HG02973 (cell line): Measurements from ENCODE around the gene USP33.
"Not testable (repeated sequence)": the region's sequence is repeated elsewhere in the genome, so short reads cannot be mapped to it uniquely, and the experiment has no call there.

Experiments used
- ATAC-seq: cut with Tn5 transposase; IDR thresholded peaks from one replicate; pipeline ENCODE4 v1.9.1; 2021; ENCODE audit warnings: moderate library complexity; ENCODE audit not compliant: unreplicated experiment

The USP33 gene

DNA sequence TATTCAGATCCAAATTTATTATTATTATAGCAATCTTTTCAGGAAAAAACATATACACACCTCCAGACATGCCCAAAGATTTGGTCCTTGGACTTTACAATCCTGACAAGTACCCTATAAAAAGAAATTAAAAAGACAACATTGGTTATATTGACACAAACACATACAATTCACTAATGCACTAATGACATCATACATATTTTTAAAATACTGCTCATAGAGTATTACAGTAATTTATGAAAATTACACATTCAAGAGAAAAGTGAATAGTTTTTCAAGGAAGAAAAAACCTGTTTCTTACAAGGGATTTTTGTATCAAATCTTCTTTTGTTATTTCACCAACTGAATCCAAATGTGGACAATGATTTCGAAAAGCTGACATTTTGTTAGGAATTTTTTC is 18.3 kb downstream of the USP33 start:
- ATAC-seq, result no peak

DNA sequence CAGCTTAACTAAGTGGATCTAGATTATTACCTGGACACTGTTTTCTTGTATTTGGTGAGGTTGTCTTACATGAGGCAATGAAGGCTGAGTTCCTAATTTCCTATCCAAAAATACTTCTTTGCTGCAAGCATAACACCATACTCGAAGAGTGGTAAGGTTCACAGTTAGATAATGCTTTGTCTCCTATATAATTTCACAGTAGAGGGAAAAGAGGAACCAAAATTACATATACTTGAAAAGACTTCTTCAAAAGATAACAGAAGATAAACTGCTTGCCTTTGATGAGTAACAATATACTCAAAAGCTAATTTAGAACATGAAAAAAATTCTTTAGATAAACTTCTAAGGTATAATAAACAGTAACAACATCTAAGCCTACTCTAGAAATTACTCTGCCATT is 20.4 kb downstream of the USP33 start:
- ATAC-seq, result no peak

DNA sequence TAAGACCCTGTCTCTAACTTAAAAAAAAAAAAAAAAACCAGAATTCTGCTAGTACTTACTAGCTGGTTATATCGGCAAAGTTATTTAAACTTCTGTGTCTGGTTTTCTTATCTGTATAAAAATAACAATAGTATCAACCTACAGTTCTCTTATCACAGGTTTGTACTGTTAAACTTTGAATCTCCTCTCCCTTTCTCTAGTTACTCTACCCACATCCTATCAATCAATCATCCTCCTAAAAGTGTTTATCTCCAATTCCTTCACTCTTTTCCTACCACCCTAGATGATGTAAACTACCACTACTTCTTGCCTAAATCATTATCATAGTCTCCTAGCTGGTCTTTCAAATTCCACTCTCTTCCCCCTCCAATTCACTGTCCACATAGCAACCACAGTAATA is 27.6 kb downstream of the USP33 start:
- no peak for ATAC-seq

DNA sequence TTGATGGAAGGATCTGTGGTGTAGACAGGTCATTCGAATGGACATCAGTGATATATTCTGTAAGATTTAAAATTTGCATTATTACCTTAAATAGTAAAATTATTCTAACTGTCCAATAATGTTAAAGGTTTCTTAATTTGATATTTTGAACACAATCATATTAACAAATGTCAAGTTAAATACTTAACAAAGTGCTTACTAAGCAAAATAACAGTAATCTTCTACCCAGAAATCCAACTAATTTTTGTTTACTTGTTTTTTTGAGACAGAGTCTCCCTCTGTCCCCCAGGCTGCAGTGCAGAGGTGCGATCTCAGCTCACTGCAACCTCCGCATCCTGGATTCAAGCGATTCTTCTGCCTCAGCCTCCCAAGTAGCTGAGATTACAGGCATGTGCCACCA is 33.9 kb downstream of the USP33 start:
- ATAC-seq, result no peak

DNA sequence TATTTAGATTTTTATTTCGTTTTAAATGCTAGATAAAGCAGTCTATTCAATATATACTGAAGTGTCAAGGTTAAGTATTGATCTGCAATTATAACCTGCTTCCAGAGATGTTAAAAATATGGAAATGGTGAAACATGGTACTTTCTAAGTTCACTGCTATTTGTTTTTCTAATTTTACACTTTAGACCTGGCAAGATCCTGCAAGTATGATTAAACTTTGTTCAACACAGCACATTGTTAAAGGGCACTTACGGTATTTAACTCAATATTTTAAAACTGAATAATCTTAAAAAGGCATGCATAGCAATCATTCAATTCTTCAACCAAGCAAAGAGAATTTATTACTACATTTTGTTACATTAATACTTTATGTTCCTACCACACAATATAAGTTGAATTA is 41.5 kb downstream of the USP33 start:
- no peak for ATAC-seq

DNA sequence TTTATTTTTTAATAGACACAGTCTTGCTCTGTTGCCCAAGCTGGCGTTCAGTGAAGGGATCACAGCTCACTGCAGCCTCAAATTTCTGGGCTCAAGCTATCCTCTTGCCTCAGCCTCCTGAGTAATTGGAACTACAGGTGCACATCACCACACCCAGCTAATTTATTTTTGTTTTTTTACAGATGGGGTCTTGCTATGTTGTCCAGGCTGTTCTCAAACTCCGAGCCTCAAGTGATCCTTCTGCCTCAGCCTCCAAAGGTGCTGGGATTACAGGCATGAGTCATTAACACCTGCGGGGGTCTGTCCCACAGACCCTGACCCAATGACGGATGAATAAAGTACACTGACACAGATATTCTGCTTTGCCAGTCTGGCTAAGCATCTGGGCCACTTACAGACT is 43.6 kb downstream of the USP33 start:
- ATAC-seq, result no peak

DNA sequence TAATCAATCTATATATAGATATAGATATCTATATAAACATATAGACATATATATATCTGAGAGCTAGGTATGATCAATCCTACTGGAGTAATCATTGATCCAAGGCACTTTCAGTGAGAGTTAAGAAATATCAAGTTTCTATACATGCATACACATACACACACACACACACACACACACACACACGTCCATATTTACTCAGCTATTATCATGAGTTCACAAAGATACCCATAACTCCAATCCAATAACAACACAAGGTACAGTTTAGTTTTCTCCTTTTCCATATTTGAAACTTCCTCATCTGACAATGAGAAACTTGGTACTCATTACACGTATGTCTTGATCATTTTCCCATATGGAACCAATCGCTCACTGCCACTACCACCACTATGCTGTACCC is 49.9 kb downstream of the USP33 start:
- no peak for ATAC-seq

DNA sequence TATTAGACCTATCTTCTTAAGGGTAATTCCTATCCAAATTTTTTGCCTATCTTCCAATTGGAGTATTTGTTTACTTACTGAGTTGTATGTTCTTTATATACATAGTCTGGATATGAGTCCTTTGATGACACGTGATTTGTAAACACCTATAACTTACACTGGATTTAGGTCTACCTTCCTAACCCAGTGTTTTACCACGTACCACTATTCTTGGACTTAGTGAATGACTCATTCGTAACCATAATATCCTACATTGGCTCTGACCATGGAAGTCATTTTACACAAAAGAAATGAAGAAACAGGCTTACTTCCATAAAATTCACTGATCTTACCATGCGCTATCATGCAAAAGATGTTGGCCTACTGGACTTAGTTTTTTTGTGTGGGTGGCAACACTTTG is 53.3 kb downstream of the USP33 start:
- no peak for ATAC-seq

DNA sequence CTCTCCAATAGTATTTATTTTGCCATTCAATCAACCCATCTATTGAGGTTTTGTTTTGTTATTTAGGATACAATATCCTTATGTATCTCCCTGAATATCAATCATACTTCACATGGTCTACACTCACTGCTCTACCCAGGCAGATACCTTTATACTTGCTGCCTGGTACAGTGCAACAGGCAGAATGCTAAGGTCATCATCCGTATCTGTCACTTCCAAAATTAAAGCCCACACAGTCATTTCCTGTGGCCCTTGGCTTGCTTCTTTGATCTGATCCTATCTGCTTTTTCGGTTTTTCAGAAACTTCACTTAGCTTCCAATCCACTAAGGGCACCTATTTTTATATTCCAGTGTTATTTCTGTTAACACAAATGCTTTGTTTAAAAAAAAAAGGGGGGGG is 54.9 kb downstream of the USP33 start:
- ATAC-seq, result no peak

DNA sequence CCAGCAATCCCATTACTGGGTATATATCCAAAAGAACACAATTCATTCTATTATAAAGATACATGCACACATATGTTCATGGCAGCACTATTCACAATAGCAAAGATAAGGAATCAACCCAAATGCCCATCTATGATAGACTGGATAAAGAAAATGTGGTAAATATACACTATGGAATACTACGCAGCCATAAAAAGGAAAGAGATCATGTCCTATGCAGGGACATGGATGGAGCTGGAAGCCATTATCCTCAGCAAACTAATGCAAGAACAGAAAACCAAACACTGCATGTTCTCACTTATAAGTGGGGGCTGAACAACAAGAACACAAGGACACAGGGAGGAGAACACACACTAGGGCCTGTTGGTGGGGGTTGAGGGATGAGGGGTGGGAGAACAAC is 60.0 kb downstream of the USP33 start:
- not testable (repeated sequence) for ATAC-seq

DNA sequence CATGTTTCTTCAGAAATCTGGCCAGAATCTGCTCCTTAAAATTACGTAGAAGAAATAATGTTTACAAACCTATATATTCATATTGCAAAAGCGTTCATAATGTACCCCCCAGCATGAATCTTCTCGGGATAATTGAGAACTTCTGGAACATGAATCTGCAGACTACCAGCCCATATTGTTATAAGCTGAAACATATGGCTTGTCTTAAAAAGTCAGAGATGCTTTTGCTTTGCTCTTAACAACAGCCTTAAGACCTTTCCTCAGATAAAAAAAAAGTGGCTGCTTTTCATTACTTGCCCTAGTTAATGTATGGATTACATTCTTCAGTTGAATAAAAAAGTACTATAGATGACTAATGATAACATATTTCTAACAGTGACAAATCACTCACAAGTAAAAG is 62.2 kb downstream of the USP33 start:
- no peak for ATAC-seq

DNA sequence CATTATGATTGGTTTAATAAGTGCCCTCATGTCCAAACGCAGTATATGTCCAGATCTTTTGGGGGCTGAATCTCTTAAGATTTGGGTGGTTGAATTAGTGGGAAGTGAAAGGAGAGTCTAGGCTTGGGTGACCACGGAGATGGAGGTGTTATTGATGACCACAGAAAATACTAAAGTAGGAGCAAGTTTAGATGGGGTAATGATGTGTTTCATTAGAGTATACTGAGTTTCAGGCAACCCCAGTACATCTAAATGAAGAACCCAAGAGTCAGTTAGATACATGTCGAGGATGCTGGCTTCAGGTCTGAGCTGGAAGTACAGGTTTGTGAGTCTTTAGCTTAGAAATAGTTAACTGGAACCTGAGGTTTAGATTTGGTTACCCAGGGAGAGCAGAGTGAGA is 70.7 kb downstream of the USP33 start:
- ATAC-seq, result no peak

DNA sequence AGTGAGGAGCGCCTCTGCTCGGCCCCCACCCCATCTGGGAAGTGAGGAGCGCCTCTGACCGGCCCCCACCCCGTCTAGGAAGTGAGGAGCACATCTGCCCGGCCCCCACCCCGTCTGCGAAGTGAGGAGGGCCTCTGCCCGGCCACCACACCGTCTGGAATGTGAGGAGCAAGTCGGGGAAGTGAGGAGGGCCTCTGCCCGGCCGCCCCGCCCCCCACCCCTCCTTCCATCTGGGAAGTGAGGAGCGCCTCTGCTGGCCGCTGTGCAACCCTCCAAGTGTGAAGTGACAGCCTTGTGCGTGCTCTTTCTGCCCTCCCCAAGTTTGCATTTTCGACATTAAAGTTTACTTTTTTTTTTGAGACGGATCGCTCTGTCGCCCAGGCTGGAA is 72.1 kb downstream of the USP33 start:
- no peak for ATAC-seq

DNA sequence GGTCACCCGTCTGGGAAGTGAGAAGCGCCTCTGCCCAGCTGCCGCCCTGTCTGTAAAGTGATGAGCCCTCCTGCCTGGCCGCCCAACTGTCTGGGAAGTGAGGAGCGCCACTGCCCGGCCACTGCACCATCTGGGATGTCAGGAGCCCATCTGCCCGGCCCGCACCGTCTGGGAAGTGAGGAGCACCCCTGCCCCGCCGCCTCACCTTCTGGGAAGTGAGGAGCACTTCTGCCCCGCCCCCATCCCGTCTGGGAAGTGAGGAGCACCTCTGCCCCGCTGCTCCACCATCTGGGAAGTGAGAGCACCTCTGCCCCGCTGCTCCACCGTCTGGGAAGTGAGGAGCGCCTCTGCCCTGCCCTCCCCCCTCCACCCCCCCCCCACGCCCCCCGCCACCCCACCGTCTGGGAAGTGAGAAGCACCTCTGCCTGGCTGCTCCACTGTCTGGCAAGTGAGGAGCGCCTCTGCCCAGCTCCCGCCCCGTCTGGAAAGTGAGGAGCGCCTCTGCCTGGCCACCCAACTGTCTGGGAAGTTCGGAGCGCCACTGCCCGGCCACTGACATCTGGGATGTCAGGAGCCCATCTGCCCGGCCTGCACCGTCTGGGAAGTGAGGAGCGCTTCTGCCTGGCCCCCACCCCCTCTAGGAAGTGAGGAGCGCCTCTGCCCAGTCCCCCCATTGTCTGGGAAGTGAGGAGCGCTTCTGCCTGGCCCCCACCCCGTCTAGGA is 72.7 kb downstream of the USP33 start:
- no peak for ATAC-seq

DNA sequence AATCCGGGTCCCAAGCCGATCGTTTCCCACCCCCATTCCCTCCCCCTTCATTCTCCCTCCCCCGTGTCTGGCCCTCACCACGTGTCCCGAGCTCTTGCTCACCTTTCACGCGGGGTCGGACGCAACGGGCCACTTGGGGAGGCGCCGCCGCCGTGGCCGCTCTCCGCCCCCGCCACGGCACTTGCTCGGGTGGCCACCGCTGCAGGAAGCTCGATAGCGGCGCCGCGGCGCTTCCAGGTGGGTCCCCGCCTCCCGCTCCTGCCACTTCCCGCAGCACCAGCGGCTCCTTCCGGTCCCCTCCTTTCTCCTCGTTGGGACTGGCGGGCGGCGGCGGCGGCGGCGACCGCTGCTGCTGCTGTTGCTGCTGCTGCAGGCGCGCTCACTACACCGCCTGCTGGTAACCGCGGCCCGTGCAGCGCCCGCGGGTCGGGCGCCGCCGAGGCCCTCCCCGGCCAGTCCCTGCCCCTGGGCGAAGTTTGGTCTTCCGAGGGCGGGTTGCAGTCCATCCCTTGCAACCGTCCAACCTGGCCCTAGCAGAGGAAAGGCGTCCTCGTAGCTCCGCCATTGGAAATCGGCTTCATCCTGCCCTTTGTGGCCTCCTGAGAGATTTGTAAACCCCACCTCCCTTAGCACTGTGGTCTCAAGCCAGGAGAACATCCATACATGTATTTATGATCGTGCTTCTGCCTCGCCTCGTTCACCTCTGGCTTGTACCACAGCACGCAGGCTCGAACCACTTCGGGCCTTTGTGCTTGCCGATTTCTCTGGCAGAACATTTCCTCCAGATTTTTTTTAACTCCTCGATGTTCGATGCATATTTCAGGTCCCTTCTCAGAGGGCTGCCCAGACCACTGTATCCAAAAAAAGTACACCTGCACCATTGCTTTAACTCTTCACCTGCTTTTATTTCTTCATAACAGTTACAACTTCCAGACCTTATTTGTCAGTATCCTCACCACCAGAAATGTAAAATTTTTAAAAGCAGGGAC is 76.2 kb downstream of the USP33 start:
- peak; percentile 73 for ATAC-seq

DNA sequence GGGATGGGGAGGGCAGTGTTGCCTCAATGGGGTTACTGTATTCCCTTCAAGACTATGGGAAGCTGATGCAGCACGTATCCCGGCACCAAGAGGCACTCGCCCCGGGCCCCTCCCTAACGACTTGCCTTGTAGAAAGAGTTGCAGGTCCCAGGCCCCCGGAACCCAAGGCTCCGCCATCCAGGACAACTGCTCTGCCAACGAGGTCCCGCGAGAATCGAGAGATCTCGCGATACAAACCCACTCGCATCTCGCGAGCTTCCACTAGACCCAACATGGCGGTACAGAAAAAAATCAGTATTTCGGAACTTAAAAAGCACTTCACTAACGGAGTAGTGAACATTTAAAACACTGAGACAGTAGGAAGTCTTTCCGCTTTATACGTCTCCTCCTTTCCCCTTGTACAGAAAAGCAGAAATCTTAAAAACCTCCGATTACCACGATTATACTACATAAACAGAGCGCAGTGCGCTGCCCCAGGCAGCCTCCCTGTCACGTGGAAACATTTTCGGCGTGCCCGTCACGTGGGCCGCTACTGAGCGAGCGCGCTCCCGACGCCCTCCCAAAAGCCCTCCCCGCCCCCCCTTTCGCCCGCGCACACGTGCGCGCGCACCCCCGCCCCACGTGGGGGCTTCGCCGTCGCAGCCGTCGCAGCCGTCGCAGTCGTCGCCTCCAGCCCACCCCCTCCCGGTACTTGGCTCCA is 77.0 kb downstream of the USP33 start, which contains the start of gene ZZZ3:
Gene ZZZ3 (minus strand): TSS at position 199 of the 700 bp plus-strand sequence. CDS start 49,304 bp downstream, outside the sequence.
- peak; percentile 64 for ATAC-seq

DNA sequence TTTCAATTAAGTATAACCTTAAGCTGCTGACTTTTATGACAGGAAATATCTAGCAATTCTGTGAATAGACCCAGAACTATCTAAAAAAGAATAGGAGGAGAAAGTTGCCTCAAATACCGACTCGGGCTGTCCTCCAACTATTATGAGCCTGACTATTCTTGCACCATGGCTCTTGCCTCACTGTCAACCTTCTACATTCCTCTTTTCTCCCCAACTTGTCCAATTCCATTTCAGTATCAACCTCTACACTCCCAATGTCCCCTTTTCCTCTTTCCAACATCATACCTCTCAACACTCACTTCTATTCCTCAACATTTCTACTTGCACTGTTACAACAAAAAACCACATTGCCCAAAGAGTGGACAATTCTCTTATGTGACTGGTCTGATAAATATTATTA is 79.5 kb downstream of the USP33 start:
- ATAC-seq, result no peak

DNA sequence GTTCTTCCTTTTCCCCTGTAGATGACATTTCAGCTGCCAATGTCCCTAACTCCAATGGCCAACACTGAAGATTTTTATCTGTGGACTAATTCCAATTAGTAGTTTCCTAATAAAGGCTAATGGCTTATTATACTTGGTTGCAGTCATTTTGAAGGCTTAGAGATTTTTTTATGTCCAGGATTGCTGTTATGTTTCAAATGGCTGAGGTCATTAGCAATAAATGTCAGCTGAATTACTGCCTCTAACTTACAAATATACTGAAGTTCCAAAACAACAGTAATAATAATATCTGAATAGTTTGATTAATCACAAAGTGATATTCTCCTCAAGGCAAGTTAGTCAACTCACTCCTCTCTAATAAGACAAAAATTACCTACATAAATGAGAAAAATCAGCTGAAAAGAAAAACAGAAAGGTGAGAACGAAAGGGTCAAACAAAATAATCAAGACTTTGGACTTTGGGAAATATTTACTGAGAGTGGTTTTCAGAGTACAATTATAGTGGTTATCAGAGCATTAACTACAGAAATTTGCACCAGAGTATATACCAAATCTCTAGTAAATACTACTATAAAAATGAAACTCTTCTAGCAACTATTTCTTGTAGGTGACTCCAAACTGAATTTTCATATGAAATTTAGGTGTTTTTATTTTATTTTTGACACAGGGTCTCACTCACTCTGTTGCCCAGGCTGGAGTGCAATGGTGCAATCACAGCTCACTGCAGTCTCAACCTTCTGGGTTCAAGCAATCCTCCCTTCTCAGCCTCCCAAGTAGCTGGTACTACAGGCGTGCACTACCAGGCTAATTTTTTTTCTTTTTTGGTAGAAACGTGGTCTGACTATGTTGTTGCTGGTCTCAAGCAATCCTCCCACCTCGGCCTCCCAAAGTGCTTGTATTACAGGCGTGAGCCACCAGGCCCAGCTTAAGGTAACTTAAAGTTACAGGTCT is 80.7 kb downstream of the USP33 start:
- ATAC-seq, result no peak

DNA sequence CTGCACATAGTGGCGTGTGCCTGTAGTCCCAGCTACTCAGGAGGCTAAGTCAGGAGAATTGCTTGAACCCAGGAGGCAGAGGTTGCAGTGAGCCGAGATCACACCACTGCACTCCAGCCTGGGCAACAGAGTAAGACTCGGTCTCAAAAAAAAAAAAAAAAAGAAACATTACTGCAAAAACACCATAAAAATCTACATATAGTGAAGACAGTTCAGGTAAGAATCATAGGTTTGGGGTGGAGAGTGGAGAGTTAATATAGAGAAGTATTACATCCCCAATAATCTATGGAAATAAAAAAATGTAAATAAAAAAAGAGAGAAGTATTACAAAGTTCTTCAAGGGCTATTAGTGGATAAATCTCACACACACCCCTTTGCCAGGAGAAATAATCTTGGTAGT is 84.8 kb downstream of the USP33 start:
- not testable (repeated sequence) for ATAC-seq

DNA sequence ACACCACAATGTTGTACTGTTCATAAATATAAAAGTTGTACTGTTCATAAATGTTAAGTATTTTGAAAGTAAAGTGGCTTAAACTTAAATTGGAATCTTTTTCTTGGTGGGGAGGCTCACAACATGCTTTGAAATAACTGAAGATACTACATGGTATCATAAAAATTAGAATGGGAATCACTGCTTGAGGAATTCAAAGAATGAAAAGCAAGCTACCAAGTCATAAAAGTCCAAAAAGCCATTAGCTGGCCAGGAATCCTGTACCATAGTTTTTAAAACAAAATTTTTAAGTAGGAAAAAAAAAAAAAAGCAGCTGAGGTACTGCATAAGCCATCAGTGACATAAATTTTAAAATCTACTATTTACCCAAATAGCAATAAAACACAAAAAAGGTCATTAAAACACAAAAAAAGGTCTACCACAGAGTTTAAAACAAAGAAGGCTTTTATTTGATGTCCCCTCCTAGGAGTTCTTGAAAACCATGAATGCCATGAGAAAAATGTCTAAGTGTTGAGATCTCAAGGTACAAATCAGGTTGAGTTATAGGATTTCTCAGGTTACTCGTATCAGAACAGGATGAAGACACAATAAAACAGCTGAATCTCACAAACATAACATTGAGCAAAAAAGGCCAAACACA is 85.8 kb downstream of the USP33 start:
- no peak for ATAC-seq
